GM18507 (cell line): Measurements from ENCODE around the gene RSRC1.
"Not testable (repeated sequence)": the region's sequence is repeated elsewhere in the genome, so short reads cannot be mapped to it uniquely, and the experiment has no call there.

Experiments
- DNase-seq: peaks from one replicate; pipeline ENCODE4 v3.0.0; 2011; ENCODE audit warnings: low read depth; ENCODE audit not compliant: insufficient read length; ENCODE audit errors: extremely low spot score
- FAIRE-seq: peaks from 2 replicates; lab custom pipeline; 2011; peaks lifted over from hg19 to GRCh38; lab: Jason Lieb, UNC

Gene RSRC1

GRCh38 chr3:158109804-158110657 lies at the start of gene RSRC1:
TSS of gene RSRC1 (plus strand) at chr3:158110089. CDS start at chr3:158122105, 12,016 bp downstream.
- DNase-seq (peak; percentile 62), FAIRE-seq (peak; percentile 87)

DNA sequence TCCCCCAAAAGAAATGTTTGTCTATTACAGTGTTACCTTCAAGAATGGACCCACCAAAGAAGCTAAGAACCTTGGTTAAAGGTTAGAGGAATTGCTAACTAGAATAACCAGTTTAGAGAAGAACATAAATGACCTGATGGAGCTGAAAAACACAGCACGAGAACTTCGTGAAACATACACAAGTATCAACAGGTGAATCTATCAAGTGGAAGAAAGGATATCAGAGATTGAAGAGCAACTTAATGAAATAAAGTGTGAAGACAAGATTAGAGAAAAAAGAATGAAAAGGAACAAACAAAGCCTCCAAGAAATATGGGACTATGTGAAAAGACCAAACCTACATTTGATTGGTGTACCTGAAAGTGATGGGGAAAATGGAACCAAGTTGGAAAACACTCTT lies 44.3 kb upstream of the RSRC1 start:
- DNase-seq, FAIRE-seq: not testable (repeated sequence)

GRCh38 chr3:158072790-158073189 lies 37.1 kb upstream of the RSRC1 start:
- FAIRE-seq: no peak

GRCh38 chr3:158074591-158074990 lies 35.3 kb upstream of the RSRC1 start:
- DNase-seq: no peak

More at GRCh38 chr3:158072790-158073189, 37.1 kb upstream of the RSRC1 start:
- no peak for DNase-seq

DNA sequence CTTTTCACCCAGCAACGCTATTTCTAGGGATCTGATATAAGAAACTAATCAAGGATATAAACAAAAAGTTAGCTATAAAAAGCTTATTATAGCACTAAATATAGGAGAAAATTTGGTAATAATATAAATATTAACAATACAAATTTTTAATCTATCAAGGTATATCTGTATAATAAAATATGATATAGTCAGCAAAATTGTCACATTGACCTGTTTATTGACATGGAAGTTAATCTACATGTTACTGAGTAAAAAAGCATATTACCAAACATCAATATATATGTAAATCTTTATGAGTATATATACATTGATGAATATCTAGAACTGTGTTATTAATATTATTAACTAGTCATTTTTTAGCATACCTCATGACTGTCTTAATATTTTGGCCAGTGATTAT lies 30.3 kb upstream of the RSRC1 start:
- DNase-seq (no peak), FAIRE-seq (no peak)

More at GRCh38 chr3:158074591-158074990, 35.3 kb upstream of the RSRC1 start:
- no peak for FAIRE-seq

DNA sequence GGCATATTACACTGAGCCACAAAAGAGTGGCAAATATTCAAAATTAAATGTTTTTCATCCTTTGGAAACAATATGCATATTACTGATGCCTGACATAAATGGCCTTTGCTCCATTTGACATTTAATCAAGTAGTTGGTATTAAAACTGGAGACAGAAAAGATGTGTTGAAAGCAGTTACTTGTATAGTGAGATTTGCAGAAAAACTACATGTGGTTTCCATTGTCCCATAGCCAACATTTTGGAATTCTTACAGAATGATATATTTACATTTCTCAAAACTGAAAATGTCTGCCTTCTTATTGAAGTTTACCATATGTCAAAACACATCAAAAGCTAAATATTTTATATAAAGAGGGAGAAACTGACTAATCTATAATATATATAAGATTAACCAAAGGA lies 25.2 kb upstream of the RSRC1 start:
- FAIRE-seq (no peak), DNase-seq (no peak)

- FAIRE-seq: no peak
- no peak for DNase-seq
These were observed 24.5 kb upstream of the RSRC1 start for GRCh38 chr3:158085358-158085757.

GRCh38 chr3:158085931-158086330 lies 24.0 kb upstream of the RSRC1 start:
- no peak for FAIRE-seq

GRCh38 chr3:158086361-158086760 lies 23.5 kb upstream of the RSRC1 start:
- no peak for FAIRE-seq
- no peak for DNase-seq

More at GRCh38 chr3:158085931-158086330, 24.0 kb upstream of the RSRC1 start:
- DNase-seq: no peak

DNA sequence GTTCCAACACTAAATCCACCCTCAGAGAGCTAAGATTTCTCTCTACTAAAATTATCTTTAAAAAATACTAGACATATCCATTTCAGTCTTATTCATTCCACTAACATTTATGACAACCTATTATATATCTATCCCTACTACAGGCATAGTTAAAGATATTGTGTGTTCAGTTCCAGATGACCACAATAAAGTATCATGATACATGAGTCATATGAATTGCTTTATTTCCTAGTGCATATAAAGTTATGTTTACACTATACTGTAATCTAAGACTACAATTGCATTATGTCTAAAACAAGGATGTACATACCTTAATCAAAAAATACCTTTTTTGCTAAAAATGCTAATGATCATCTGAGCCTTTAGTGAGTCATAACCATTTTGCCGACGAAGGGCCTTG lies 23.1 kb upstream of the RSRC1 start:
- FAIRE-seq: no peak
- no peak for DNase-seq

DNA sequence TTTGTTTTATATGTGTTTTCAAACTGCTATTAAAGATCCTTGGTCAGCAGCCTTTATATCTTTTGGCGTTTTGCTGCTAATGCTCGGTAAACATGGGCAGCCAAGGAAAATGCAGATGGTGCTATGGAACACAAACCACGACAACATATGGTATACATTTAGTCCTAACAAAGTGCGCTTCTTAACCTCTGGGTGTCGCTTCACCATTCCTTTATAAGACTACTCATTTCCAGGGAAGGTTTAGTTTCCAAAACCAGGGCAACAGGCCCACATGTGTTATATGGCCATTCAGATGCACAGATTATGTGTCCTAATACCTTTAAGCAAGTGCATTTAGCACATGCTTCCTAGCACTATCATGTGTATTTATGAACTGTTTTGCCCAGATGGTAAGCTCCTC lies 18.4 kb upstream of the RSRC1 start:
- DNase-seq: no peak
- peak; percentile 53 for FAIRE-seq

DNA sequence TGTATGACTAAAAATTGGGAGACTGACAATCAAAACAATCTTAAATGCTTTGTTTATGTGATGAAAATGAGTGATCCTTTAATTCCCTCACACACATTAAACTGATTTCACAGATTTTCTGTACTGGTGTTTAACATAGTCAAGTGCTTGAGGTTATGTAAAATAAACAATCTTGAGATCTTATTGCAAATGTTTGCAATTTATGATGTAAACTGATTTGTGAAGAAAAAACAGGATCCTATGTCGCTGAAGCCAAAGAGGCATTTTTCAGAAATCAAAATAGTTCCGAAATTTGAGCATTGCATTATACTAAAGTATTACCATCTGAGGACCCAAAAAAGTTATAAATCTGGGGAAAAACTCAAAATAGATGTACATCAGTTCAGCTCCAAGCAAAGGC lies 16.4 kb upstream of the RSRC1 start:
- no peak for DNase-seq
- no peak for FAIRE-seq

DNA sequence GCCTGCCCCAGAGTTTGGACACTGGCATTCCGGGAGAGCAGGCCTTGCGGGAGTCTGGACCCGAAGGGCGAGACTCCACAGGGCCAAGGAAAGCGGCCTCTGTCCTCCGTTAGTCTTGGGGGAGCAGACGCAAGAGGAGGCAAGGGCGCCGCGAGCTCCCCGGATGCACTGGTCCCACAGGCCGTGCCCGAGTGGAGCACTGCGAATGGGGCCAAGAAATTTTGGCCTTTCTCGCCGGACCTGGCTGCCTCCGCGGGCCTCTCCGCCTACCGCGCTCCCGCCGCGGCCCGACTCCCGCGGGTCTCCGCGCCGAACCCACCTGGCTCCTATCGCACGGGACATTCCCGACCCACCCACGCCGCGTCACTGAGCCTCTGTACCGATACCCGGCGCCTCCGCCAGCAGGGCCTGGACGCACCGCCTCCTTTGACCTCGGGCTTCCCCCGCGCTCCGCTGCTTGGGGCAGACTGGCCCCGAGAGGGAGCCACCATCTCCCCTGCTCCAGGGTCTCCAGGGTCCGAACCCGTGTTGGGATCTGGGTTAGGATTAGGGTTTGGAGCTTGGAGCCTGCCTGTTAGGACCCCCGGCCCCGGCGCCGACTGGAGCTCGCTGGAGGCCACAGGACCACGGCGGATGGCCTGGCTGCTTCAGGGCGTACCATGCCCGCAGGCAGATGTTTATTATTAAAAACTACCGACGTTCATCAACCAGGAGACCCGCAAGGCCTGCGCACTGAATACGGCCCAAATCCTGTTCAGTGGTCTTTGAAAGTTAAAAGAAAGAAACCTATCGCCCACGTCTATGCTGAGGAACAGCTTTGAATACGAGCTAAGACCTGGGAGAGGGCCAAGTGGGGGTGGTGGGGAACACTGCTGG lies 15.4 kb upstream of the RSRC1 start:
- FAIRE-seq (no peak), DNase-seq (no peak)

DNA sequence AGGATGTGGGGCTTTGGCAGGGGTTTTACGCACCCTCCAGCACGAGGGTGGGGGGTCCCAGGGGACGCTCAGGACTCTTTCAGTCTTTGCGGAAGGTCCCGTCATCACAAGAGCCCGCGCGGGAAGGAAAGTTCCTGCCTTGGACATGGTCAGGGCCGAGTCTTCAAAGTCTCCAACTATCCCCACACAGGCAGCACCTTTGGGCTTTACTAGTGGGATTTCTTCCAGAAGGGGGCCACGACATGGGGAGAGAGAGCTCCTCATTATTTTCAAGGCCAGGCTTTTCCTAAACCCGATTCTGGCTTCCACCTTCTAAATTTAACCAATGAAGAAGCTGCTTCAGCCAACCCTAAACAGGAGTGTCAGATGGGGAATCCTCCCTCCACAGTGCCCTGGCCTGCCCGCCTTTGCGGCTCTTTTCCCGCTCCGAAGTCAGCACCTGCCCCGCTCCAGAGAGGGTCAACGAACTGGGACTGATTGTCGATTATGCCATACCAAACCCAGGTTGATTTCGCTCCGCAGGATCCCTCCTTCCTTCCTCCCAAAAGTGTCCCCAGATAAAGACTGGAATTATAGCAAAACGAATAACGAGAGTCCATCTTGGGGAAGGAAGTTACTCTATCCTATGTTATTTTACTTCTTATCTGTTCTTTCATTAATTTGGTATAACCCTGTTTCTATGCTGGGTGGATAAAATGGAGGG lies 14.6 kb upstream of the RSRC1 start:
- DNase-seq (no peak), FAIRE-seq (no peak)

- no peak for DNase-seq
- peak; percentile 56 for FAIRE-seq
These were observed 13.8 kb upstream of the RSRC1 start for GRCh38 chr3:158095814-158096704.

DNA sequence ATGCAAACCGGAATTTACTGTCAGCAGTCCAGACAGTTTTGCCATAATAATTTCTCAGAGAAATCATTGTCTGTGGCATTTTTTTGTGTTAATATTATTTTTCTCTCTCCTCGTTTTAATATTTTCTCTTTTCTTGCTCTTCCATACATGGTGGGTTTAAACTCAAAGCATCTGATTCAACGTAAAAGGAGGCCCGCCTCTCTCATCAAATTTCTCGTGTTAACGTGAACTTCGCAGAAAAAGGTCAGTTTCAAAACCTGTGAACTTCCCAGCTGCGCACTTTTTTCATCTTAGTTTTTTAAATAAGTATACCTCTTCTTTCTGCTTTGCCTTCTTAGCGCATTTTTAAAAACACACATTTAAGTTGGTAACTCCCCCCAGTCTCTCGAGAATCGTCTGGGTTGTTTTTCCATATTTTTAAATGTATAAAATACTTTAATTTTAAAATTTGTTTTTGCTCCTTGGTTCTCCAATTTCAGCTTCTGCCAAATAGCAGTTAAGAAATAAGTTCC lies 12.8 kb upstream of the RSRC1 start:
- DNase-seq (no peak), FAIRE-seq (peak; percentile 12)

DNA sequence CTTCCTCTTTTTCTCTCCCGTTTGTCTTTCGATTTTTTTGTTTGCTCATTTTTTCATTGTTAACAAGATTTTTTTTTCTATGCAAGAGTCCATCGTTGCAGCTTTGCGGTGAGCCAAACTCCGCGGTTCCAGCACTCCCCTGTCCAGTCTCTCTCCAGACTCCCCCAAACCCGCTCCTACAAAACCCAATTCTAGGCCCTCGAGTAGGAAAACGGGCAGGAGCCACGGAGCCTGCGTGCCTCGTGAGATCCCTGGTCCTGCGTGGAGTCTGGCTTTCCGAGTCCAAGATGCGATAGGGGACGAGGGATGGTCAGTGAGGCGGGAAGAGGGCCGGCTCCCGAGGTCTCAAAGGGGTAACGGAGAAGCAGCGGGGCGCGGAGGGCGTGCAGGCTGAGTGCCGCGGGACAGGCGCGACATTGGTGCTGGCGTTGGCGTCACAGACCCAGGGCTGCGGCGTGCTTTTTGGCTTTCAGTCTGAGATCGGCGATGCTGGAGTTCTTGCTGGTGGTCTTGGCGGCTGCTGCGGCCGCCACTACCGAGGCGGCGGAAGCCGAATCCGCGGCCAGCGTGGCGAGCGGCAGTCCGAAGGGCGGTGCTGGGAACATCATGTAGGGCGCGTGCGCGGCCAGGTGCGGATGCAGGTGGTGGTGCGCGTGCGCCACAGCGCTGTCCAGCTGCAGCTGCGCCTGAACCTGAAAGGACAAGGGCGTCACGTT lies 12.1 kb upstream of the RSRC1 start:
- DNase-seq (peak; percentile 84), FAIRE-seq (peak; percentile 98)

GRCh38 chr3:158098309-158098639 lies 11.6 kb upstream of the RSRC1 start:
- DNase-seq: no peak
- no peak for FAIRE-seq
